IPS-11a (cell line): ENCODE measurements around the gene ME1.
A peak's percentile ranks its signal among the peaks of the same experiment; 100 is the strongest.
"Not testable (repeated sequence)": the region's sequence is repeated elsewhere in the genome, so short reads cannot be mapped to it uniquely, and the experiment has no call there.

ENCODE experiments used
- H3K4me3 ChIP-seq: one replicate; pipeline ENCODE4 v1.5.1; 2013; ENCODE audit warnings: low read depth, low read length, control low read depth

Gene ME1

DNA sequence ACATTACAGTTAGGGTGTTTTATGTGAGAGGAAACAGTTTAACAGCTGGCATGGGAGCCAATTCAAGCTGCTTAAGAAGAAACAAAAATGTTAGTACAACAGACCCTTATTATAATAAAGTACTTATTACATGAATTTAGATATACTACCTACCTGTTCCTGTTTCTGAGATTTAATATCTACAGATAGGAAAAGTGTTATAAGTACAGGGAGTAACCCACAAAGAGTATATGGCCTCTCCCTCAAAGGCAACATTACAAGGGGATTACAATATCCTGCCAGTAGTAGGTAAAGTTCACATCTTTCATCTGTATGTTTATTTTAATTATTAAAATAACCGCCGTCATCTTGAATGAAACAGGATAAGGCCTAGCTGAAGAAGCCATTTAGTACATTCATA, 1.8 kb upstream of the ME1 start:
- H3K4me3 ChIP-seq = no peak overlapping the region

DNA sequence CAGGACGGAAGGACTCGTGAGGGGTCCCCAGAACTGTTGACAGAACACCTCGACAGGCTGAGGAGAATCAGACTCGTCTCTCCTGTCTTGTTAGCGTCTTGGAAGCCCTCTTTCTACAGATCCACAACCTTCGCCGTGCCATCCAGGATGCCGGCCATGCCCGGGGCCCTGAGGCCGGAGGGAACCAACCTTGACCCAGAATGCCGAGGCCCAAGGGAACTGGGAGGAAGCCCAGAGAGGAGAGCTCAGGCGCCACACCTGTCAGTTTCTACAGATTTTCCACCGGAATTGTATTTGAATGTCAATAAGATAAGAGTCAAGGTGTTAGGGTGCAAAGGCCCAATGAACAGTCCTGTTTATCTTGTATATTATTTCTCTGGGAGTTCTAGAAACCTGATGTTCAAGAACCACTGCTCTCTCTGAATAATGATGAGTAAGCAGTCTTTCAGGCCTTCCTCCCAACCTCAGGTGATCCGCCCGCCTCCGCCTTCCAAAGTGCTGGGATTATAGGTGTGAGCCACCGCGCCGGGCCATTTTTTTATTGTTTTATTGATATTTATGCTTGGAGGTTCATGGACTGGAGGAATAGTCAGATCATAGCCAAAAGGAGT, 799 bp upstream of the ME1 start:
- peak overlapping the region; percentile 64 for H3K4me3 ChIP-seq

DNA sequence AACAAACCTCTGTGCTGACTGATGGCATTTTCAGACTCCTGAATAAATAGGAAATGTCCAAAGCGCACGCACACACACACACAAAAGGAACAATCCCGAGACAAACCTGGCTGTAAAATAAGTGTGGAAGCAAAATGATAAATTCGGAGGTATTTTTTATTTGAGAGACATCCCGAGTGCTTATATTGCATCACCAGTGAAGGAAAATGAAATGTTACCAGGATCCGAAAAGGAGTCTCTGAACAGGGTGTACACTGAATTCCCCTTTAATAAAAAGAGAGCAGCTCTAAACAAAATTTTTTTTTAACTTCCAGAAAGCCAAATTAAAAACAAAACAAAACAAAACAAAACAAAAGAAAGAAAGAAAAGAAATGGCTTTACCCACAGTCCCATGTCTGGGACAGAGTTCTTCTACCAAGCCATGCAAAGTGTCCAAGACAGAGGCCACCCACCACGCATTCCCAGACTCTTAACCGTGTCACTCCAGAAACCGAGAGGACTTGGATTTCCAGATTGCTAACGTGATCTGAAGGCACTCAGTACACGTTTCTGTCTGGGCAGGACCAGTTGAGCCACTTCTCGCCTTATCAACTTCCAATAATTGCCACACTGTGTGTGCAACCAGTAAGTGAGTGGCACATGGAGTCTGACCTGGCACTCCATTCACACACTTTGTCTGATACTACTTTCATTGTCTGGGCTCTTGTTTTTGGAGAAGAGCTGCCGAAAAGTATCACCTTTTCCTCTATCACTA, 817 bp downstream of the ME1 start:
- H3K4me3 ChIP-seq = peak overlapping the region; percentile 64

DNA sequence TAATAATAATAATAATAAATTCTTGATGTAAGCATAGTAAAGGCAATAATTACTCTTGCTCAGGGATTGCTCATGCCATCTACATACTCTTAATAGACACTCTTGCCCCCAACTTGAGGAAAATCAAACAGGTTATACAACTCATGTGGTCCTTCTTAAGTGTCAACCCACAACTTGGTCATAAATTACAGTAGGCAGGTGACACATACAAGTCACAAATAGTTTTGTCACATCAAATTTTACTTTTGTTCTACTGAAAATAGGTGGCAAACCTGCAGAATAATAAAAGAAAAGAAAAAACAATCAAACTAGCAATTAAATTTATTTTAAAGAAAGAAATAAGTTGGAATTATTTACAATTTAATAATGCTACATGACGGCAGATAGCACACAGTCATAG, 1.6 kb downstream of the ME1 start:
- H3K4me3 ChIP-seq = no peak overlapping the region

DNA sequence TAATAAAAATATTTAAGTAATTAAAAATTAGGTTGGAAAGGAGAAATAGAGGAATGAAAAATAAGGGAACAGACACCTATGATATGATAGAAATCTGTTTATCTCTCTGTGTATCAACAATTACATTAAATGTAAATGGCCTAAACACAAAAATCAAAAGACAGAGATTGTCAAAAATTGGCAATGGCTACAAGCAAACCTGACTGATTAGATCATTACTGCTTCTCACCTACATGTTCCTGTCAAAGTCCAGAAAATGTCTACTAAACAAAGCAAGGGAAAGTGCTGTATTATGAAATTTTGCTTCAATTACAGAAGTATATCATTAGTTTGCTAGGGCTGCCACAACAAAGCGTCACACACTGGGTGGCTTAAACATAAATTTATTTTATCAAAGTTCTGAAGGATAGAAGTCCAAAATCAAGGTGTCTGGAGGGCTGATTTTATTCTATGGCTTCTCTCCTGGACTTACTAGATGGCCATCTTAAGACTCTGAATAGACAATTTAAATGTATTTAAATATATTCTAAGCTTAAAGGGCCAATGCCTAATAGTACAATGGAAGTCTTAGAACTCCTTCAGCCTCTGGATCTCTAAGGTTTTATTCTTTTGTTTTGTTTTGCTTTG, 6.3 kb downstream of the ME1 start:
- no peak overlapping the region for H3K4me3 ChIP-seq

DNA sequence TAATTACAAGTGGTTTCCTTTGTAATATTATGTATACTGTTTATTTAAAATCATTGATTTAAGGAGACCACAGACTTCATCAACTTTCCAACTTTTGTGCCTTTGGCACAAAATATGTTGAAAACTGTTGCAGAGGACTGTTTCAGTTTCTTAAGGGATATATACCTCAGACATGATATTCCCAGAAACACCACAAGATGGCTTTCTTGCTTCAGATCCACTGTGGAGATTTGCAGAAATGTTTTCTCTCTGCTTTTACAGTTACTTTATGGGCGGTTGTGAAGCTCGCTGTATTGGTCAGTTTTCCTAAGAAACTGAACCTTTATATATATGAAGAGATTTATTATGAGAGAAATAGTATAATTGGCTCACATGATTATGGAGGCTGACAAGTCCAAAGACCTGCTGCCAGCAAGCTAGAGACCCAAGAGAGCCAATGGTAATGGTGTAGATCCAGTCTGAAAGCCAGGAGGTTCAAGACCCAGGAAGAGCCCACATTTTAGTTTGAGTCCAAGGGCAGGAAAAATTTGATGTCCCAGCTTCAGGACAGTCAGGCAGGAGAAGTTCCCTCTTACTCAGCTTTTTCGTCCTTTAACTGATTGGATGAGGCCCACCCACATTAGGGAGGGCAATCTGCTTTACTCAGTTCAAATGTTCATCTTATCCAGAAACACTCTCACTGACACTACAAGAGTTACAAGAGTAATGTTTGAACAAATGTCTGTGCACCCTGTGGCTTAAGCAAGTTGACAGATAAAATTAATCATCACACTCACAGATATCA, 12.8 kb downstream of the ME1 start:
- H3K4me3 ChIP-seq = no peak overlapping the region

DNA sequence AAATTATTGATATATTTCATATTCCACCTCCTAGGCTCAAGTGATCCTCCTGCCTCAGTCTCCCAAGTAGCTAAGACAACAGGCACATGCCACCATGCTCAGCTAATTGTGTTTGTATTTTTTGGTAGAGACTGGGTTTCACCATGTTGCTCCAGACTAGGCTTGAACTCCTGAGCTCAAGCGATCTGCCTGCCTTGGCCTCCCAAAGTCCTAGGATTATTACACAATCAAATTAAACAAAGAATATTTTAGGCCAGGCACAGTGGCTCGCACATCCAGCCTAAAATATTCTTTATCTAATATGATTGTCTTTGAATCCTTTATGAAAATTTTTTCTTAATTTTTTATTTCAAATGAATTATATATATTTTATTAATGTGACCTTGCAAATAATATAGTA, 17.8 kb downstream of the ME1 start:
- no peak overlapping the region for H3K4me3 ChIP-seq

DNA sequence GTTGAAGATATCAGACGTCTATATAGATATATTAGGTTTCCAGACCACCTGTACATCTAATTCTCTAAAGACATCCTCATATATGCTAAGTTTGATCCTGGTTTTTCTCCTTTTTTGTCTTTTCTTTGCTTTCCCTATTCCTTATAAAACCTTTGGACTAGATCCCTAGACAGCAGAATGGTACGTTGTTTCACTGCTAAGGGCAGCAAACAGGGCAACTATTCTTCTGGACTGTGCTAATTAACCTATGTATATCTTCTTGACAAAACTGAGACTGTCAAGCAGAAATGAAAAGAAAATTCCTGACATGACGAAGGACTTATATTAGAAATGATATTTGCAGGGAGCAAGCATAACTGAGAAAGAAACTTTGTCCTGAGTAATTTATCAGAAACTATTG, 19.1 kb downstream of the ME1 start:
- H3K4me3 ChIP-seq = no peak overlapping the region

DNA sequence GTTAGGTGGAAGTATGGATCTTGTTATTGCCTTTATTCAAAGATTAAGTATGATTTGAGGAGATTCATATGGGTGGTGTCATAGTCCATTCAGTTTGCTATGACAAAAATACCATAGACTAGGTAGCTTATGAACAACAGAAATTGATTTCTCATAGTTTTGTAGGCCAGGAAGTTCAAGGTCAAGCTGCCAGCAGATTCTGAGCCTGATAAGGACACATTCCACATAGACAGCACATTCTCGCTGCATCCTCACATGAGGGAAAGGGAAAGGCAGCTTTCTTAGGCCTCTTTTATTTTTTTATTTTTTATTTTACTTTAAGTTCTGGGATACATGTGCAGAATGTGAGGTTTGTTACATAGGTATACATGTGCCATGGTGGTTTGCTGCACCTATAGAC, 27.7 kb downstream of the ME1 start:
- H3K4me3 ChIP-seq = no peak overlapping the region

DNA sequence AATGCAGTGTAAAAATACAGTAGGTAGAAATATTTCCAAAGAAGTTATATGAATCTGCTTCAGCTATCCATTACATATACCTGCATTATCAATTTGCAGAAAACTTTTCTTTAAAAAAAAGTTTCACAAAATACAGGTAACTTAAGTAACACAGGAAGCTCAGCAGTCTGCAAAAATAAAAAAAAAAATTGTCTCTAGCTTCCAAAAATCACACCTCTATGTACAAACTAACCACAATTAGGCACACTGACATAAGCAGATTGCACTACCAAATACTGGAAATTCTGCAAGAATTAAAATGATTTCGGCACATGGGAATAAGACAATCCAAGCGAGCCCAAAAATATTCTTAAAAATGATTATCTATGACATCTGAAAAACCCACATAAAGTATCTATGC, 41.2 kb downstream of the ME1 start:
- no peak overlapping the region for H3K4me3 ChIP-seq

DNA sequence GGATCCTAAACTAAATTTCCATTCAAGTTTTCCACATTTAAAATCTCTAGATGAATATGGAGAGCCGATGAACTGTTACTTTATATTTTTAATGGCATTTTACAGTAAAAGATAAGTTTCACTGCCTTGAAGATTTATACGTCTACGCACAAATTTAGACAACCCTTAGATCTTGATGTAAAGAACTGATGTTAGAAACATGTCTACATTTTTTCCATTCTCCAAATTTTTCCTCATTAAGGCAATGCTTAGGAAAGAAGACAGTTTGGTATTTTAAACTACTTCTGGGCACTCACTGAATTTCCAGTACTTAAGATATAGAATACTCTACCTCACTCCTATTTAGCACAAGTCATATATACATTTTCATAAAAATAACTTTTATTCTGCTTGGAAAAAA, 45.4 kb downstream of the ME1 start:
- no peak overlapping the region for H3K4me3 ChIP-seq

DNA sequence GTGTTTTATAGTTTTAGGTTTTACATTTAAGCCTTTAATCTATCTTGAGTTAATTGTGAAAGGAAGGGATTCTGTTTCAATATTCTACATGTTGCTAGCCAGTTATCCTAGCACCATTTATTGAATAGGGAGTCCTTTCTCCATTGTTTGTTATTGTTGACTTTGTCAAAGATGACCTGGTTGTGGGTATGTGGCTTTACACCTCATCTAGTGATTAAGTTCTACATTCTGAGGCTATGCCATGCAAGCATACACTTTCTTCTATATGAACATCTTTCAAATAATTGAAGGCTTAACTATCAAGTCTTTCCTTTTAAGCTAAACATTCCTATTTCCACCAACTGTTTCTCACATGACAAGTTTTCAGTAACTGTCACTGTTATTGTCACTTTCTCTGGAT, 46.1 kb downstream of the ME1 start:
- H3K4me3 ChIP-seq = no peak overlapping the region

DNA sequence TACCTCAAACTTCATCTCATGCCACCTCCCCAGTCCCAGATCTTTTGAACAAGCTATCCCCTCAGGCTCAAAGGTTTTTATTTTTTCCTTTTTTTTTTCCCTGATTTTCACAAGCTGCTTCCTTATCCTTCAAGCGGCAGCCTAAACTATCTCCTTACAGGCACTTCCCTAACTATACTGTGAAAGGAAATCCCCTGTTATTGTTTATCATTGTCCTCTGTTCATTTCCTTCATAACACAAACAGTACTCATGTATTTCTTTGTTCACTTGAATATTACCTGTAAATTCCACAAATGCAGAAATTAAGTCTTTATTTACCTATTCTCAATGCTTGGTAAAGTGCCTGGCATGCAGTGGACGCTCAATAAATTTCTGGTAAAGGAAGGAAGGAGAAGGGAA, 48.9 kb downstream of the ME1 start:
- no peak overlapping the region for H3K4me3 ChIP-seq

DNA sequence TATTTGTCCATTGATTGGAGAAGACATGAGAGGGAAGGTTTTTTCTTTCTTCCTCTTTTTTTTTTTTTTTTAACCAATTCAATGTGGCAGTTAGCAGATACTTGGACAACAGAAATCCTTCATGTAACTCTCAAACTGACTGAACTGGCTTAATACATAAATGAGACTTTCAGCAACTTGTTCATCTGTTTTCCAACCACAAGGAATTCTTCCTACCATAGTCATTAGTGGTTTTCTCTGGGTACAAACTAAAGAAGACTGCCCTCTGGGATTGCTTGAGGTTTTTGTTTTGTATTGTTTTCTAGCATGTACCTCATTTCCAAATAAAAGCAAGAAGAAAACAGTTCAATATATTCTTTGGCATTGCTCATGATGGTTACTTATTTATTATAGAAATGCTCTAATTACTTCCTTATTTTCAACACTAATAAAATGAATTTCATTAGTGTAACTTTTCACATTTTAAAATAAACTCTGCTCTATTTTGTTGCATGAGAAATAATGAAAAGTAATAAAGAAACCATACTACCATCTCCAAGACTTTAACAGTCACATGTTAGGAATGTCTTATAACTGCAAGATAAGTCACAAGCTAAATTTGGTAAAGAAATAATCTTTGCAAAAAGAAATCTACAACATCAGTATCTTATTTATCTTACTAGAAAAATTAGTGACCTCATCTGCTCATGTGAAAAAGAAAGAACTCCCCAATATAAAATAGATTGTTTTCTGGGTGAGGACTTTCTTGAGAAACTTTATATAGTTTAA, 52.0 kb downstream of the ME1 start:
- H3K4me3 ChIP-seq = no peak overlapping the region

DNA sequence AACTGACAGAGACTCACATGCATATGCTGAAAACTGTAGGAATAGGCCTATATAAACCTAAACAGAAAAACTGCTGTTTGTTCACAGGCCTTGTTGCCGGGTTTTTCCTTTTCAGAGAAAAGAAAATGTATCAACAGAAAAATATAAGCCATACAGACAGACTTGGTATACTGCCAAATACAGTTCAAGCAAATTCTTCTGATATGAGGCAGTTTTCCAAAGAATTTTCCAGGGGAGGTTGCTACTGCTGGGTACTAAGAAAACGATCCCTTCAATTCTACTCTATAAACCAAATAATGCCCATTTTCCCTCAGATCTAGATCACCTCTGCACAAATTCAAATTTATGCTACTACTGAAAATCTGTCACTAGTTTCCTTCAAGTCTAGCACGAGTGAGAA, 59.4 kb downstream of the ME1 start:
- no peak overlapping the region for H3K4me3 ChIP-seq

DNA sequence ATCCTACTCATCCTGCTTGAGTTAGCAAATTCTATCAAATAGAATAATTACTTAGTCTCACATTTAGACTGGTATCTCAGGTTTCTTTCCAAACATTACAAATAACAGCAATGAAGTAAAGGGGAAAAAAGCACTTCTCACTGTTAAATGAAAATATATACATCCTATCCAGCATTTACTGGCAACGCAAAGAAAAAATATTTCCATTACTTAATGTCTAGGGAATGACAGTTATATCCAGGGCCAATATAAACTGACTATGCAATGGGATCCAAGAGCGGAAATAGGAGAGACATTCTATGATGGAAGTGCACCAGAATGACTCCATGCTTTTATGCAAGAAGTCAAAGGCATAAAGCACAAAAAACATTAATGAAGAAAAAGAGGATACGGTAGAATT, 60.3 kb downstream of the ME1 start:
- H3K4me3 ChIP-seq = no peak overlapping the region

DNA sequence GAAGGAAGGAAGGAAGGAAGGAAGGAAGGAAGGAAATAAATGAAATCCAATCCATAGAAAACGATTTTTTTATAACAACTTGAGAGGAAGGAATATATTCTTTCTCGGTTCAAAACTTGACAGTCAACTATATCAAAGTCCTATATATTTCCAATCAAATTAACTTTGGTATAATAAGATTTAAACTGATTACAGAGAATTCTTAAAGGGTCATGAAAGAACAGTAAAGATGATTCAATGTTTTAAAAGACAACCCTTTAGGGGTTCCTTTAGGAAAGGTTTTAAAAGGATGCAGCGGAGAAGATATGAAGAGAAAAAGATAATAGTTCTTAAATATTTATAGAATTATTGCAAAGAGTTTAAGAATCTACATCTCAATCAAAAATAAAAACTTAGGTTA, 61.2 kb downstream of the ME1 start:
- no peak overlapping the region for H3K4me3 ChIP-seq

DNA sequence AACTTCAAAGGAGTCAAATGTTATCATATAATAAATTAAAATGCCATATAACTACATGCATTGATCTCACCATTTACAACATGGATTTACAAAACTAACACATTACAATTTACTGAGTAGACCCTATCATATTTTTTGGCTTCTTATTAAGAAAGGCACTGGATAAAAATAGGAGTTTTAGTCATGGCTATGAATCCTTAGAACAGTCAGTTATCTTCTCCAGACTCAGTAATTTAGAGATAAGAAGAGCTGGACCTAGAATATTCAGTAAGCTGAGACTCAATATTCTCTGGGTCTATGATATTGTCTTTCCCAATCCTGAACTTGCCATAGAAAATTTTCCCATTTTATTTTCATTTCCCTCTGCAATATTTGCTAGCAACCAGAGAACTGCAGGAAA, 62.3 kb downstream of the ME1 start:
- H3K4me3 ChIP-seq = no peak overlapping the region

DNA sequence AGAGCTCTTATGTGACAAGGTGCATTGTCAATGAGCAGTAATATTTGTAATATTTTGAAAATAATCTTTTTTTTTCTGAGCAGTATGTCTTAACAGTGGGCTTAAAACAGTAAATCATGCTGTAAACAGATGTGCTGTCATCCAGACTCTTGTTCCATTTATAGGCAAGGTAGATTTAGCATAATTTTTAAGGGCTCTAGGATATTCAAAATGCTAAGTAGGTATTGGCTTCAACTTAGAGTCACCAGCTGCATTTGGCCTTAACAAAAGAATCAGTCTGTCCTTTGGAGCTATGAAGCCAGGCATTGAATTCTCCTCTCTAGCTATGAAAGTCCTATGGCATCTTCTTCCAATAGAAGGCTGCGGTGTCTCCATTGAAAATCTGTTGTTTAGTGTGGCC, 63.7 kb downstream of the ME1 start:
- no peak overlapping the region for H3K4me3 ChIP-seq

DNA sequence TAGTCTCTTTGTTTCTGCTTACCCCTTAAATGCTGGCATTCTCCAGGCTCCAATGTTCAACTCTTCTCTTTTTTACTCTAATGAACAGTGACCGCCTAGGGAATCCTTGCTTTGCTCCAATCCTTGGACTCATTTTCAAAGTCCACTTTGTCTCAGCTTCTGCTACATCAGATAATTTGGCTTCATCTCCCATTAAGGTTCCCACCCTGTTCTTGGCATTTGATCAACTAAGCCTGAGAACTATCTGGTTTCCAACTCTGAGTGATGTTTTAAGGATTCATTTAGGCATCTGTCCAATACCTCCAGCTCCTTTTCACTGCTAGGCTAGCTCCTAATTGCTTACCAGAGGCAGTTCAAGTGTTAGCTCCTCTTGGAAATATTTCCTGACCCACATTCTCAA, 64.9 kb downstream of the ME1 start:
- no peak overlapping the region for H3K4me3 ChIP-seq

DNA sequence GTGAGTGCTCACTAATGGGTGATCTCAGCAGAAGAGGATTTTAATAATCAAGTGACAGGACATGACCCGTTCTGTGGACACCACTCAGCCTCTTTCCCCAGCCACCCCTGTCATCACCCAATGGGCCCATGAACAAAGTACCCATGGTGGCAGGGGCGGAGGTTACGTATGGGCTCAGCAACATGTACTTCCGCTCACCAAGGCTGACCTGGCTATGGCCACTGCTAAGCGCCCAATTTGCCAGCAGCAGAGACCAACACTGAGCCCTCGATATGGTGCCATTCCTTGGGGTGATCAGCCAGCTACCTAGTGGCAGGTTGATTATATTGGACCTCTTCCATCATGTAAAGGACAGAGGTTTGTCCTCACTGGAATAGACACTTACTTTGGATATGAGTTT, 68.5 kb downstream of the ME1 start:
- not testable (repeated sequence) for H3K4me3 ChIP-seq
